Retinal pigment epithelial cell (primary cell): ENCODE results near the gene FGB.
"Not testable (repeated sequence)": the region's sequence is repeated elsewhere in the genome, so short reads cannot be mapped to it uniquely, and the experiment has no call there.

ENCODE experiments used
- DNase-seq: peaks from one replicate; pipeline ENCODE4 v3.0.0-alpha.2; 2010; ENCODE audit warnings: low read depth
- H3K4me3 ChIP-seq: 2 replicates; pipeline ENCODE4 v1.5.1; 2011; ENCODE audit warnings: mild to moderate bottlenecking, low read length, control low read depth, moderate library complexity
- CTCF ChIP-seq: conservative IDR thresholded peaks from 2 replicates; pipeline ENCODE4 v1.5.1; 2011; ENCODE audit warnings: low read depth, low read length, control low read depth, inconsistent platforms

FGB gene

GRCh38 chr4:154586296-154587033 lies 23.7 kb downstream of the FGB start:
- DNase-seq = no peak
- H3K4me3 ChIP-seq = no peak overlapping the region
- no peak for TF ChIP-seq CTCF

GRCh38 chr4:154588198-154588597 lies 25.4 kb downstream of the FGB start:
- no peak for DNase-seq
- H3K4me3 ChIP-seq = no peak overlapping the region
- TF ChIP-seq CTCF = no peak

- no peak for TF ChIP-seq CTCF
- DNase-seq = no peak
- no peak overlapping the region for H3K4me3 ChIP-seq
Observed at GRCh38 chr4:154589296-154590197, 26.7 kb downstream of the FGB start.

DNA sequence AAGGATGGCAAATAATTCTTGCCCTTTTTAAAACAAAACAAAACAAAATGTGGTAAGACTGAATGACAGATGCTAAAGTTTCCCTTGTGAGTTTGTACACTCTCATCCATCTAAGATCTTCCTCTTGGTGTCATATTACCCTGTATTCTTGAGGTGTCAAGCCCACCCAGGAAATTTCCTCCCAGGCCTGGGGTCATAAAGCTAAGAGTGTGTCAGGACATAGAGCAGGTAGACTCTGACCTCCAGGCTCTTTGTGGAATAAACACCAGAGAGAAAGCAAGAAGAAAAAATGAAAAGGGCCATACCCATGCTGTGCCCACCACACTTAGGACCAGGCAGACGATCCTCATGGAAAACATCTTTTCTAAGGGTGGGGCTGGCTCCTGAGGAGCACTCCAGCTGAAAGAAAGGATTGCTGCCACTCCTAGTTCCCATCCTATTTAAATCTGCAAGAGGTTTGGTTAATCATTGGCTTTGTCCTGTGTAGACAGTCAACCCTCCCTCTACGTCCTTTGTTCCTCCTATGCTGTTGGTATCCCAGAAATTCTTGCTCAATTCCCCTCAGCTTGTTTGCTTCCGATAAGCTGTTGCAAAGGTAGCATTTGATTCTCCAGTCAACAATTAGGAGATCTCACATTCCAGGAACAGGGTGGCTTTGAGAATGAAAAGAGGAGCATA lies 27.7 kb downstream of the FGB start, which contains the start of gene FGA:
Gene FGA, minus strand, starts transcription at position 414 of the 678 bp plus-strand sequence. Its CDS starts 55 bp downstream, at position 359.
- H3K4me3 ChIP-seq = no peak within 1 kb of the TSS
- no peak for TF ChIP-seq CTCF
- DNase-seq = no peak

- DNase-seq = no peak
- no peak overlapping the region for H3K4me3 ChIP-seq
- TF ChIP-seq CTCF = no peak
Observed at GRCh38 chr4:154591890-154592289, 29.1 kb downstream of the FGB start.

DNA sequence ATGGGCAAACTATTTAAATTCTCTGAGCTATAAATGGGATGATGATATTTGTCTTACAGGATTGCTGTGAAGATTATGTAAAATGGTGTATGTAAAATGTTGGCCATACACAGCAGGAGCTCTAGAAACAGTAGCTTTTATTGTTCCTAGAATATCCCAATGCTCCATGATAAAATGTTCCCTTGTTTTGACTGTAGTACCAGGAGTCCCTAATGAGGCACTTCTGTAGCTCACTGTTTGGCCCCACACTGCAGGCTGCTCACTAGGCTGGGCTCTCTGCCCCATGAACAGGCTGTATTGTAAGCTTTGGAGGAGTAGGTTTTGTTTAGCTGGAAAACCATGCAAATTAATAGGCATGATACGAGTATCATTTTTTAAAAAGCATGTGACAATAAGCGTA lies 31.1 kb downstream of the FGB start:
- TF ChIP-seq CTCF = no peak
- H3K4me3 ChIP-seq = no peak overlapping the region
- no peak for DNase-seq

GRCh38 chr4:154594343-154594742 lies 31.5 kb downstream of the FGB start:
- not testable (repeated sequence) for DNase-seq, H3K4me3 ChIP-seq
